Nucleus accumbens (tissue), 56 donors: Measurements from ENCODE around the gene COL4A2.
A peak's percentile ranks its signal among the peaks of the same experiment; 100 is the strongest.

Experiments used
- DNase-seq, 56 donors: peaks; one replicate each; lab custom pipeline; 2025; lab: John Stamatoyannopoulos, UW

The COL4A2 gene

DNA sequence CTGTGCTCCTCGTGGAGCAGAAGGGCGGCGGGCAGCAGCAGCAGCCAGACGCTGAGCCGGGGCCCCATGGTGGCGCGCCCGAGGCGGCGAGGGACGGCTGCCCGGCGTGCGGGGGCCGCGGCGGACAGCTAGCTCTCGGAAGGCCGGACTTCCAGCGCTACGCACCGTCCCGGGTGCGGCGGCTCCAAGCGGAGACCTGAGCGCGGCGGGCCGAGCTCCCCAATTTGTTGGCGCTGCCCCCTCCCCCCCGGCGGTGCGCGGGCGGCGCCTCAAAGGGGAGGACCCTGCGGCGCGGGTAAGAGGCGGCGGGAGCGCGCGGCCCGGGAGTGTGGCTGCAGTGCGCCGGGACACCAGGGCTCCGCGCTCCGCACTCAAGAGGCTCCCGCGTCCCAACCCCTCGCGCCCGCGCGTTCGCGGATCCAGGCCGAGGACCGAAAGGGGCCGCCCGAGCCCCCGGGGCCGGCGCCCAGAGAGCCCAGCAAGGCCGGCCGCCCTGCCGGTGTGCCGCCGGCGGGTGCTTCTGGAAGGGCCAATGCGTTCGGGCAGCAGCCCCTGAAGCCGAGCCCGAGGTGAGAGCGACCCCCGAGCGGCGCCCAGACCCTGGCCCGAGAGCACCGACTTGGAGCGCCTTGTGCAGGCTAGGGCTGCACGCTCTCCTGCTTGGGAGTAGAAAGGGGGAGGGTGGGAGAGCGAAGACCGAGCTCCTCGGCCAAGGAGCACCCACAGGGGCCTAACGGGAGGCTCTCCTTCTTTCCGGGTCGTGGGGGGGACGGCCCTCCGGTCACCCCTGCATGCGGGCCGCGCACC, at the start of gene COL4A2, which contains the start of gene COL4A1:
TSS of gene COL4A2 (plus strand) at position 325 of the 807 bp plus-strand sequence. CDS start 620 bp downstream, outside the sequence.
TSS of gene COL4A1 (minus strand) at position 198 of the 807 bp plus-strand sequence. CDS start at position 68, 130 bp downstream.
- peak in 7 of 56 donors; percentile 12 to 63 (median 17) for DNase-seq

DNA sequence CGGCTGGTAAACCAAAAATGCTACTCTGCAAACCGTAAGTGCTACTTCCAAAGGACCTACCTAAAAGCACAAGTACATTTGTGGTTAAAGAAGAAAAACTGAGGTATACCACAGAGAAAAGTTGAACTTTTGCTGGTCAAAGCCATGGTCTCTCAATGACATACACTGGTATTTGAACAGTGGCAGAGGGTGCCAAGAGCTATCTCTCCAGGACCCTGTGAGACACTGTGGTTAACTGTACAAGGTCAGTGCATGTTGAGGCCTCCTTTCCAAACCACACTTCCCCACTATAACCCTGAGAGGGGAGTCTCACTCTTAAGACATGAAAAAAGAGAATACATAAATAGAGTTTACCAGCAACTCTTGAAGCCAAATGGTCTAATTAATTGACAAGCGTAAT, 49.7 kb upstream of the COL4A2 start:
- no peak for DNase-seq

DNA sequence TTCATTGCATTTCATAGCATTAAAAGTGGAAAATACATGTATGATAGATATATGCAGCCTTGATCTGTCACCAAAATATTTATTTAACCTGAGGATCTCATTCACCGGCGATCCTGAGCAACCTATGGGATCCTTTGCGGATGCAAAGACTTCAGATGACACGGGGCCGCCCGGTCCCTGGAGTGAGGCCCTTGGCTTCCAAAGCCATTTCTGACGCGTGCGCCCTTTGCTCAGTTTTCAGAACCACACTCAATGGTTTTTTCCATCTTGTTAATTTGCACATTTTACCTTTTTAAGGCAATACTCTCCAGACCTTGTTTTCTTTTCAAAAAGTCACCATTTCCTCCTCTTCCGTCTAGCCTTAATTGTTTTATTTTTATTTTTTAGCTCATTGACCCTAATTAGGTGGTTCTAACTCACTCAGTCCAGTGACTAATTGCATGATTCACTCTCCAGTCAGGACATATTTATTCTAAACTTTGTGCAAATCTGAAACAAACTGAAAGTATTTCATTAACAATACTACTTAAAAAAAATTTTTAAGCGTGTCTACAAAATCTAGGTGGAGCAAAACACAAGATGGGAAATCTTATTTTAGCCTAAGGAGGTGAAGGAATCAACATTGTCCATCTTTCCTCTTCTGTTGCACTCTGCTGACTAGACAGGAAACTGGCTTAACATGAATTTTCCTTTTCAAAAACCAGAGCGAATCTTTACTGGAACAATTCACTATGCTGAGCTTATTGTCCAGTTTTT, 48.0 kb upstream of the COL4A2 start:
- no peak for DNase-seq

DNA sequence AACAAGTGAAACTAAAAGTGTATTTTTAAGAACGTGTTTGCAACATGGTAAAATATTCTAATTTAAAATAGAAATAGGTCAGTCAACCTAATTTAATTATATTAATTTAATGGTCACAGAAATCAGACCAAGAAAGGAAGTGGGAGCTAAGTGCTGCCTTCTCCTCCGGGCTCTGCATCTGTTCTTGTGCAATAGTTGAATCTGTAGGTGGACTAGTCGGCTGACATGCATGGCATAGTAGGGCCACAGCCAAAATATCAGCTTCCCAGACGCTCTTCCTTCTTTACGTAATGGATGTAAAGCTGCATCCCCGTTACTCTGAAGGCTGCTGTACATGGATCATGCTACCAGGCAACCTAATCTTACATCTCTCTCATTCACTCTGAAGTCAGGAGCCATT, 47.4 kb upstream of the COL4A2 start:
- no peak for DNase-seq

DNA sequence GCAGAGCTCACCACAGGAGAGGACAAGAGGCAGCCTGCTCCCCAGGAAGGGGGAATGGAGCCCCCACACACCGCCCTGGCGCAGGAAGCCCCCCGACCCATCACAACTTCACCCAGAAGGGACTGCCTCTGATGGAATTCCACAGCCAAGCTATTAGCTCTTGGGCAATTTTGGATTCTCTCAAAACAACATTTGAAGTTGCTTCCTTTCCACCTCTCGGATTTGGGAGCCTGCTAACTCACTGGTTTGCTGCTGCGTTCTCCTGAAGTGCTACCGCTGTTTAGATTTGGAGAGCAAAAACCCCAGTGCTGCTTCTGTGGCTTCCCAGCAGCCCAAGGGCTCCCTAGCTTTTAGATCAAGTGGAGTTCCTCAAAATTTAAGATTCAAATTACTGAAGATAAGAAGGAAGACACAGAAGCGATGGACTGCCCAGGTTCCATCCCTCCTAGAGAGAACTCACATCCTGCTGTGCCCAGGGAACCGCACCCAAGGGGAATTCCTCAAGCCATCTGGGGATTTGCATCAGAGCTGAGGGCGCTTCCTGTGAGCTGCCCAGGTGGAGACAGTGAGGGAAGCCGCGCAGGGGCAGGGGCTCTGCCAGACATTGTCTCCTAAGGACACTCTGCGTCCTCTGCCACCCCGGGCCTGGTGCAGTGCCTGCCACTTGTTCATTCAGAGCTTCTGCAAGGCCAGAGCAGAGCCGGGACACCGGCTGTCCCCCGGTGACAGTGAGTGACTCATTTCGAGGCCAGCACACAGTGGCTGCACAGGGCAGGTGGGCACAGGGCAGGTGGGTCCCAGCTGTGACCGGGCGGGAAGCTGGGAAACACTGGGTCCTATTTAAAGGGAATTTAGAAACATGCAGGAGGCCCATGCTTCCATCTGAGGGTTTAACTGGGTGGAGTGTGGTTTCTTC, 45.7 kb upstream of the COL4A2 start:
- DNase-seq, result no peak

DNA sequence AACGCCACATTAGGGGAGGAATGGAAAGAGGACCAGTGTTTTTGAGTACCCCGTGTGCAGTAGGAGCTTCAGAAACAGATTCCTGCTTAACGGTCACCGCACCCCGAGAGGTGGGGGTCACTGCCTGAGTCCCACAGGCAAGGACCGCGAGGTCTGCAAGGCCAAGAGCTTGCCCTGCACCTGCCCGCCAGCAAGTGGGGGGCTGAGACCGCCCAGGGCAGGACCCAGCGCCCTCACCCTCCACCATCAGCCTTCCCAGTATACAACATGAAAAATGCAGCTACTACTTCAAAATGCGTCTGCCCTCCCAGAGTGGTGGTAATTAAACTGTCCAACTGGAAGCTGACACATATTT, 45.0 kb upstream of the COL4A2 start:
- DNase-seq, result no peak

DNA sequence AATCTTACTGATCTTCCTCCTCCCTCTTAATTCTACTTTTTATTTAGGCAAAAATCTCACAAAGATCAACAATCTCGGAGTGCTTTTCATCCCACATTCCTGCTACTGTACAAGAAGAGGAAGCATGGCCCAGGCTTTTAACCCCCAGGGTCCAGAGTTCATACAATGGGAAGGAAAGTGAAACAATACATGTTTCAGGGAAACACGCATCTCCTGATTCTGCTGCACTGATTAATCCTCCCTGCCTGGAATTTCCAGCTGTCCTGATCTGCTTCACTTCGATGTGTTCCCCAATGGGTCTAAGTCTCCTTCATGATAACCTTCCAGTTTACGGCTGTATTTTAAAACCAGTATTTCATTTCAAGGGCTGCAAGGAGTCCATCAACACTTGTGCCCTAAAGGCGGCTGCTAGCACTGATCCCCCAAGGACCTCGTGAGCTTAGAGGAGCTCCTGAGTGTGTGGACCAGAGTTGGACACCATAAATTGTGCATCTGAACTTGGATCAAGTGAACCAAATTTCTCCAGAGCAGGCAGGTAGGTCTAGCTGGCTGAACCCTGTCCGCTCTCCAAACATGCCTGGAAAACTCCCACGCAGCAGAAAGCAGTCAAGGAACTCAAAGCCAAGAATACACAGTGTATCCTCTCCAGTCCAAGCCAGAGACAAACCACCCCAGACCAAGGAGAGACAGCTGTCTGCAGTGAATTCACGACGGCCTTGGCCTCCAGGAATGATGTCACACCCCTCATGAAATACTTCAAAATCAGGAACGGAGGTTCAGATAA, 44.4 kb upstream of the COL4A2 start:
- DNase-seq, result no peak

DNA sequence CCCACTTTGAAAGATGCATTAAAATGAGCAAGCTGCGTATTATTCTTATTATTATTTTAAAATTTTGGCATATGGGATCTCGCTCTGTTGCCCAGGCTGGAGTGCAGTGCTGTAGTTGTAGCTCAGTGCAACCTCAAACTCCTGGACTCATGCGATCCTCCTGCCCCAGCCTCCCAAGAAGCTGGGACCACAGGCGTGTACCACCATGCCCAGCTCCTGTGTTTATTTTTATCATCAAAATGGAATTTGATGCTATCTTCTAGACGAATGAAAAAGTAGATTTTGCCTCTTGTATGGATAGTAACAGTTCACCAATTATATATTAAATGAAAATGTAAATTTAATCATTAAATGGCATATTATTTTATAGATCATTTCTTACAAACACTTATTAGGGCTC, 43.7 kb upstream of the COL4A2 start:
- no peak for DNase-seq

DNA sequence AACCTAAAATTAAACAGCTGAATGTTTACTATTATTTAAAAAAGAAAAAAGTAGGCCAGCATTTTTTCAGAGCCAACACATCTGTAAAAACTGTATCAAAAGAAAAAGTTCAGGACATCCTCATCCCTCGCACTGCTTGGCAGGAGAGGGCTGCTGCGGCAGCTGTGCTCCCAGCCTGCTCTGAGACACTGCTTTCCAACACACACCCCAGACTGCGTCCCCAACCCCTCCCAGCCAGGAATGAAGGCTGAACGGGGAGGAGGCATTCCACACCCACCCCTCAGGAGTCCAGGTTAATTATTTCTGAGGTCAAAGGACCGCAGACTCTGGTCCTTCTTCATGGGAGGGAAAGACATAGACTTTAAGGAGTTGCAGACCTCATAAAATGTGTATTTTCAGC, 43.2 kb upstream of the COL4A2 start:
- no peak for DNase-seq

DNA sequence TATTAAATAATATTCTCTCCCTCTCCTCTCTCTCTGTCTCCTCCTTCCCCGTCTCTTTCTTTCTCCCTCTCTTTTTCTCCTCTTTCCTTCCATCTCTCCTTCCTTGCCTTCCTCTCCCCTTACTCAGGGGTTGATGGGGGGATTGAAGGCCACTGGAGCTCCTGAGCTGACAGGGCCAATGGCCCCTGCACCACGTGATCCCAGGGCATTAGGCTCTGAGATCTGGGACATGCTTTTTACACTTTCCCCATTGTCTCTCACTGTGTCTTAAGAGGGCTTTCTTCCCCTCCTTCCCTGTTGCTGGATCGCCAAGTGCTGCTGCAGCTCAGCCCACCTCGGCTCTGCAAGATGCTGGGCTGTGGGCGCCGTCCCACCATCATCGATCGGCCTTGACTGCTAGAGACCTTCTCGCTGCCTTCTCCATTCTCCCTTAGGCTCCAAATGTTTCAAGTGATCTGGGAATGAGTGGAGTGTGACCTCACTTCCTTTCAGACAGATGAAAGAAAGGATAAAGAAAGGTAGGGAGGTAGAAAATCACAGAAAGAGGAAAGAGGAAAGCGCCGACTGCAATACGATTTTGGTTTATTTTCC, 42.3 kb upstream of the COL4A2 start:
- no peak for DNase-seq

DNA sequence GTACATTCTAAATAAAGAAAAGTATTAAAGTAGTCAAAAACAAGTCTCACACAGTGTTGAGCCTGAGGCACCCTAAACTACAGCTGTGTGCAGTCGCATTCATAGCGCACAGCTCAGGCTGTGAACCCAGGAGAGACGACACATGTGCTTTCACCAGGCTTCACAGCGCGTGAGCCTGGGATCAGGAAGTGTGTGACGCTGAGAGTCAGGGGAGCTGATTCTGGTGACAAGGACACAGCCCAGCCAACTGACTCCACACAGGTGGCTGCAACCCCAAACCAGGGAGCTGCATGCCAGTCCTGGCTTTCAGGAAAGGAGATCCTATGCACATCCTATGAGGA, 41.8 kb upstream of the COL4A2 start:
- no peak for DNase-seq

DNA sequence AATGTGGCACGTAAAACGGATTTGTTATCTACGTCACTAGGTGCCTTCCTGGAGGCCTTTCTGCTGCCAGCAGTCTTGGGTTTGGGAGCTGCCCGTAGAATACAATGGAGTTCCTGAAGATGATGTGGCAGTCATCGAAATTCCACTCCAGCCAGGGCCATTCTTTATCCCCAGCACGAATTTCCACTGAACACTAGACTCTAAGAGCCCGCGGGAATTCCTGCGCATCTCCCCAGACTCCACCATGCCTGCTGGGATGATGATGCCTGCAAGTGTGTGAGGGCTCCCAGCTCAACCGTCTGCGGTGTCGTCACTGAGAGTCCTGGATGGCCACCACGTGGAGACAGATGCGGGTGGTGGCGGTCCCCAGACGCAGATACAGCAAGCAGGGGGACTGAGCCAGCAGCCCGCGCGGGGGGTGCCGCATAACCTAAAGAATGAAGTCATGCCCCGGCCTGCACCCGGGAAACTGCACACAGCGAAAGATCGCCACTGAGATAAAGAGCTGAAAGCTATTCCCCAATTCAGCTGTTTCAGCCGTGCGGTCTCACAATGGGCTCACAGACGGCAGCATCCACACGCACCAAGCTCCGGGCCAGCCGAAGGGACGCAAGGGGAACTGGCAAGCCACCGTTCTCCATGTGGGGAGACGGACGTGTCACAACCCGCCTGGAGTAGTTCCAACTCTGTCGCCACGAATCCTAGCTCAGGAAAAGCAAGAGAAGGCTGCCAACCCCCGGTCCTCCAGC, 41.2 kb upstream of the COL4A2 start:
- peak in 4 of 56 donors; percentile 16 to 58 (median 38) for DNase-seq

DNA sequence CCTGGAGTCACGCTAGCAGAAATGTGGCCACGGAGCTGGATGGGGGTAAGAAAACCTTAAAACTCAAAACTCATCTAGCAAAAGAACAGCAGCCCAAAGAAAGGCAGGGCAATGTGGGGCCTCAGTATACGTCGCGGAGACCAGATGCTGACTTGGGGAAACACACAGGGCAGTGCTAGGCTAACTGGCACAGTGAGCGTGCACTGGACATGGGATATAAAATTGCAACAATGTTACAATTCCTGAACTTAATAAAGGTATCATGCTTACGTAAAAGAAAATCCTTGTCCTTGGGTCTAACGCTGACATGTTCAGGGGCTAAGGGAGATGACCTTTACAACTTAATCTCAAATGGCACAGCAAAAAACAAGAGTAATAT, 40.7 kb upstream of the COL4A2 start:
- no peak for DNase-seq

DNA sequence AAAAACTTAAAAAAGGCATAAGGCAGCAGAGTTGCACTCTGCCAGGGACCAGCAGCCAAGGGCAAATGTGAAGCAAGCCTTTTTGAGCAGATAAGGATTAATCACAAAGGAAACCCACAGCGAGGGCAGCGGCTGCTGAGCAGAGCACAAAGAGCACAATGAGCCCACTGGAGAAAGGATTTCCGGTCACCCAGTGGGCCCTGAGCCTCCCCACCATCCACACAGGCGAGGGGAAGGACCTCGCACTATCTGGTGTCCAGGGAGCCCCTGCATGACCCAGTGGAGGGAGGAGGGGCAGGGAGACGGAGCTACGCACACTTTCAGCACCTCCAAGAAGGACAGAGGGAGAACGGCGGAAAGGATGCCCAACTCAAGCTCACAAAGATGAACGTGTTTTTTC, 40.1 kb upstream of the COL4A2 start:
- no peak for DNase-seq

DNA sequence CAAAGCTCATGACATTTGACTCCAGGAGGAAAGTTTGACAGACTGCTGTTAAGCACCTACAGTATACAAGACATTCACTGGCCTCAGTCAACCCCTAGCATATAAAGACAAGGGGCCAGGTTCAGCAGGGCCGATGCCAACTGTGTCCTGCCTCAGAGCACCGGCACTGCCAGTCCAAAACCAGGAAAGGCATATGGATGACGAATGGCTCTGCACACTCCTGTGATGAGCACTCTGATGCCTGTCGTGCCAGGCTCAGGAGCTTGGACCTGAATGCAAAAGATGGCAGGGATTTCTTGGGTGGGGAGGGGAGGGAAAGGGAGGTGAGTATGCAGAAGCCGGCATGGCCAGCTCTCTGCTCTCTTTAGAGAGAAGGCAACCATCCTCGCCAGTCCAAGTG, 39.0 kb upstream of the COL4A2 start:
- no peak for DNase-seq

DNA sequence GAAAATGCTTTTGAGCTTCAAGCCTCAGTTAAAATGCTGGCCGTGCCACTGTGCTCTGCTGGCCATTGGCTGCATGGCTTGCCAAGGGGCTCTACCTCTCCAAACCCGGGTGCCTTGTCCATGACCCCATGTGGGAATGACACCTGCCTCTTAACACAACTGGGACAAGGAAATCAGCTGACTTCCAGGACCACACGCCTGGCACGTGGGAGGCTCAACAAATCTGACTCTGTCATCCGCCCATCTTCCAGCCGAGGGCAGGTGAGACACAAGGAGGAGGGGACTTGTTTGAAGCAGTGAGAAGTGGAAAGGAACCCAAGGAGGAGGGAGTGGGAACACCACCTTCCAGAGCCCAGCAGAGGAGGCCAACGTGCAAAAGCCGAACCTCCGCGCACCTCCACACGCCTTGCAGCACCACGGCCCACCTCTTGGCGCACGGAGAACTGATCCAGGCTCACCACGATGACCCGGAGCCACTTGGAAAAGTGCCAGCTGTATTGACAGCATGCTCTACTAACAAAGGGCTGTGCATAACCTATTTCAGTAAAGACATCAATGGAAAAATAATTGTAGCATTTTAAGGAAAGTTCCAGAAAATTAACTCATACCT, 38.4 kb upstream of the COL4A2 start:
- no peak for DNase-seq

DNA sequence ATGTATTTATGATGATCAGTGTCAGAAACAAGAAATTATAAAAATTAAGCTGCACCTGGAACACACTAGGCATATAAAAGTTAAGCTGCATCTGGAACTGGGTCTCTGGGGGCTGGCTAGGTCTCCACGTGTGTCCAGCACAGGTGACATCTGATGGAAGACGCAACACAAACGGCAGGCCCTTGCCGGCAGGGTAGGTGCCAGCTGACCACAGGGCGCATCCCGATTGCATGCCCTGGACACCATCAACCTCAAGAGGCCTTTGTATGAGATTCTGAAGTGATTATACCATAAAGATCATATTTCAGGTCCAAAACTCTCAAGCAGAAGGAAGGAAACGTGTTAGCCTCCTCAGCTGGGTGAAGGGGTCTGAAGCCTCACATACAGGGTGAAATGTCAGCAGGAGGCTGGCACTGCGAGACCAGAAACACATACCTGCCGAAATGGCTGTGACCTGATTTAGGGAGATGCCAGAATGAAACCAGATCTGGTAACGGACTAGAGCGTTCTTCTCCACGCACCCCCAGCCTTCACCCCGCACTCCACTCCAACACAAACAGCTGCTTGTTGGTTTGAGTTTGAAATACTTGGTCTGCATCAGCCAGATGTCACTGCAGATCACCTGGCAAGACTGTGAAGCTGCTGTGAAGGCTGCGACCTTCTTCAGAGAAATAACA, 37.4 kb upstream of the COL4A2 start:
- DNase-seq, result no peak

DNA sequence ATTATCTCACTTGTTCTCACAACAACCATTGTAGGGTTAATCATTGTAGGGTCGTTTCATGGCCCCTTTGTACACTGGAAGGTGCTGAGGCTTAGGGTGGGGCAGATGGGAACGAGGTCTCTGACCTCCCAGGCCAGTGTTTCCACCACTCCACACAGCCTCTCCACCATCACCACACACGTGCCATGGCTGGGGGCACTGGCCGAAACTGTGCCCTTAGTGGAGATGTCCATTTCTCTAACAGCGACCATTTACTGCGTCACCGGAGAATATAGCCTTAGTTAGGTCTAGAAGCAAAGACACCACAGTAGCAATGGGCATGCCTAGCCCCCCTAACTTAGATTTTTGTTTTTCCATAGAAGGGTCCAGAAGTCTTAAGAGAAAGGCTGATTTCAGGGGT, 36.6 kb upstream of the COL4A2 start:
- no peak for DNase-seq
